Brain microvascular endothelial cell (primary cell): ENCODE results near the gene PRSS38.

Experiments used
- DNase-seq: peaks from one replicate; pipeline ENCODE4 v3.0.0-alpha.2; 2020
- H3K27ac ChIP-seq: fragments of 250-450 bp; sonication (Bioruptor Pico); 2 replicates; pipeline ENCODE4 v1.5.1; 2020; ENCODE audit warnings: mild to moderate bottlenecking, moderate library complexity
- H3K27me3 ChIP-seq: fragments of 250-450 bp; sonication (Bioruptor Pico); replicated peaks from 2 replicates; pipeline ENCODE4 v1.5.1; 2020; ENCODE audit warnings: mild to moderate bottlenecking
- H3K36me3 ChIP-seq: fragments of 250-450 bp; sonication (Bioruptor Pico); replicated peaks from 2 replicates; pipeline ENCODE4 v1.5.1; 2020; ENCODE audit warnings: mild to moderate bottlenecking
- H3K4me3 ChIP-seq: 2 replicates; pipeline ENCODE4 v1.5.1; 2011; ENCODE audit warnings: low read depth, mild to moderate bottlenecking, control low read depth, low read length, moderate library complexity
- in situ Hi-C: cut with HindIII; loops from 2 replicates; pipeline ENCODE4 v1.10.0; 2017; ENCODE audit warnings: low sequenced_read_pairs, low pct_ligation_motif_present
- TF ChIP-seq, protein P1 (sequence below): IDR thresholded peaks from 2 replicates; pipeline ENCODE4 v1.5.1; 2011; ENCODE audit warnings: low read depth, mild to moderate bottlenecking, moderate library complexity, low read length, control low read depth, inconsistent platforms; ENCODE audit errors: missing control alignments

The PRSS38 gene

DNA sequence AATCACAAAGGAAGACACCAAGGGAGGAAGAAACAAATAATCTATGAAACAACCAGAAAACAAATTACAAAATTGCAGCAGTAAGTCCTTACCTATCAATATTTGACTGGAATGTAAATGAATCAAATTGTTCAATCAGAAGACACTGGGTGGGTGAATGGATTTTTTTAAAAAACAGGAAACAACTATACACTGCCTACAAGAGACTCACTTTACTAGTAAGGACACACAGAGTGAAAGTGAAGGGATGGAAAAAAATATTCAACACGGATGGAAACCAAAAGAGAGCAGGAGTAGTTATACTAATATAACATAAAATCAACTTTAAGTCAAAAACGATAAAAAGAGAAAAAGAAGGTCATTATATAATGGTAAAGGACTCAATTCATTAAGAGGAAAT lies 6.4 kb upstream of the PRSS38 start:
- H3K4me3 ChIP-seq, result no peak overlapping the region
- H3K36me3 ChIP-seq, result no peaks in the 10 kb centered on the region
- in situ Hi-C loops, result no loop called here
- no peak overlapping the region for H3K27ac ChIP-seq
- DNase-seq, result no peak
- TF ChIP-seq, protein P1, sequence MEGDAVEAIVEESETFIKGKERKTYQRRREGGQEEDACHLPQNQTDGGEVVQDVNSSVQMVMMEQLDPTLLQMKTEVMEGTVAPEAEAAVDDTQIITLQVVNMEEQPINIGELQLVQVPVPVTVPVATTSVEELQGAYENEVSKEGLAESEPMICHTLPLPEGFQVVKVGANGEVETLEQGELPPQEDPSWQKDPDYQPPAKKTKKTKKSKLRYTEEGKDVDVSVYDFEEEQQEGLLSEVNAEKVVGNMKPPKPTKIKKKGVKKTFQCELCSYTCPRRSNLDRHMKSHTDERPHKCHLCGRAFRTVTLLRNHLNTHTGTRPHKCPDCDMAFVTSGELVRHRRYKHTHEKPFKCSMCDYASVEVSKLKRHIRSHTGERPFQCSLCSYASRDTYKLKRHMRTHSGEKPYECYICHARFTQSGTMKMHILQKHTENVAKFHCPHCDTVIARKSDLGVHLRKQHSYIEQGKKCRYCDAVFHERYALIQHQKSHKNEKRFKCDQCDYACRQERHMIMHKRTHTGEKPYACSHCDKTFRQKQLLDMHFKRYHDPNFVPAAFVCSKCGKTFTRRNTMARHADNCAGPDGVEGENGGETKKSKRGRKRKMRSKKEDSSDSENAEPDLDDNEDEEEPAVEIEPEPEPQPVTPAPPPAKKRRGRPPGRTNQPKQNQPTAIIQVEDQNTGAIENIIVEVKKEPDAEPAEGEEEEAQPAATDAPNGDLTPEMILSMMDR, result no peak
- H3K27me3 ChIP-seq, result no peaks in the 10 kb centered on the region

- Histone ChIP-seq H3K4me3 (no peak overlapping the region), H3K27ac (no peak overlapping the region), H3K36me3 (no peaks in the 10 kb centered on the region), H3K27me3 (no peaks in the 10 kb centered on the region)
- DNase-seq, result no peak
- in situ Hi-C loops, result no loop called here
- TF ChIP-seq, protein P1, result no peak
These were observed 1.5 kb upstream of the PRSS38 start for GRCh38 chr1:227813962-227814361.

DNA sequence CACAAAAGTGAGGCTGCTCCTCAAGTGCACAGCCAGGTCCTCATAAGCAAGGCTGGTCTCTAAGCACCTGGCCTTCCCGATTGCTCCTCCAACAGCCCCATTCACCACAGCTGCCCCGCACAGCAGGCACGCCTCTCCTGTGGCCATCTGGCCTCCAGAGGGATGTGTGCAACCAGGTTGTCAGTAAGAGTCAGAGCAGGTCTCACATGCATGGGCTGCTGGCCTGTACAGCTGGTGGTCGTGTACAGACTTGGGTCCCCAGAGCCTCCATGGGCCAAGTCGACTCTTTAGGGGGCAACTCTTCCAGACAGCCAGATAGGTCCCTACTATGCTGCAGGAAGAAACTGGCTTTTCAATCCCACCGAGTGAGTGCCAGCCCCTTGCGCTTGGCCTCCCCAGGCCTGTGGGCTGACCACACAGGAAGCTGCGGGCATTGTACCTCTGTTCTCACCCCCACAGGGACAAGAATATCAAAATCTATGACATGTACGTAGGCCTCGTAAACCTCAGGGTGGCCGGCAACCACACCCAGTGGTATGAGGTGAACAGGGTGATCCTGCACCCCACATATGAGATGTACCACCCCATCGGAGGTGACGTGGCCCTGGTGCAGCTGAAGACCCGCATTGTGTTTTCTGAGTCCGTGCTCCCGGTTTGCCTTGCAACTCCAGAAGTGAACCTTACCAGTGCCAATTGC lies 1.4 kb downstream of the PRSS38 start:
- in situ Hi-C loops, result no loop called here
- H3K4me3 ChIP-seq, result no peak overlapping the region
- no peak overlapping the region for H3K27ac ChIP-seq
- no peaks in the 10 kb centered on the region for H3K36me3 ChIP-seq
- no peaks in the 10 kb centered on the region for H3K27me3 ChIP-seq
- TF ChIP-seq, protein P1, result no peak
- no peak for DNase-seq

- TF ChIP-seq, protein P1, result no peak
- H3K36me3 ChIP-seq, result no peaks in the 10 kb centered on the region
- in situ Hi-C loops, result no loop called here
- H3K27me3 ChIP-seq, result no peaks in the 10 kb centered on the region
- H3K27ac ChIP-seq, result no peak overlapping the region
- DNase-seq, result no peak
- H3K4me3 ChIP-seq, result no peak overlapping the region
These were observed 8.1 kb downstream of the PRSS38 start for GRCh38 chr1:227823537-227823936.

DNA sequence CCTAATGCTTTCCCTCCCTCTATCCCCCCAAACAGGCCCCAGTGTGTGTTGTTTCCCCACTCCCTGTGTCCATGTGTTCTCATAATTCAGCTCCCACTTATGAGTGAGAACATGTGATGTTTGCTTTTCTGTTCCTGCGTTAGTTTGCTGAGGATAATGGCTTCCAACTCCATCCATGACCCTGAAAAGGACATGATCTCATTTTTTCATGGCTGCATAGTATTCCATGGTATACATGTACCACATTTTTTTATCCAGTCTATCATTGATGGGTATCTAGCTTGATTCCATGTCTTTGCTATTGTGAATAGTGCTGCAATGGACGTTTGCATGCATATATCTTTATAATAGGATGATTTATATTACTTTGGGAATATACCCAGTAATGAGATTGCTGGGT lies 8.7 kb downstream of the PRSS38 start:
- Histone ChIP-seq H3K36me3 (no peaks in the 10 kb centered on the region), H3K27ac (no peak overlapping the region), H3K27me3 (no peaks in the 10 kb centered on the region), H3K4me3 (no peak overlapping the region)
- in situ Hi-C loops, result no loop called here
- TF ChIP-seq, protein P1, result no peak
- DNase-seq, result no peak

DNA sequence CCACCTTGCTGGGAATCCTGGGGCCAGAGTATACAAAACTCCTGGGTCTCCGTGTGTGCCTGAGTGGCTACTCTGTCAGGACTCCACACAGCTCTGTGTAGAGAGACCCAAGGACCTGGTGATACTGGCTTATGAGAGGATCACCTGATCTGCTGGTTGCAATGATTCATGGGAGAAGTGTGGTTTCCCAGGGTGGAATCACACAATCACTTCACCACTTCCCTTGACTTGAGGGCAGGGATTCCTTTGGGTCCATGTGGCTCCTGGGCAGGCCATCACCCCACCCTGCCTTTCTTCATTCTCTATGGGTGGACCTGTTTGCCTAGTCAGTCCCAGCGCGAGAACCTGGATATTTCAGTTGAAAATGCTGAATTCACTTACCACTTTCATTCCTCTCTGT lies 13.3 kb downstream of the PRSS38 start:
- in situ Hi-C loops, result no loop called here
- no peak overlapping the region for H3K27ac ChIP-seq
- no peaks in the 10 kb centered on the region for H3K36me3 ChIP-seq
- no peak overlapping the region for H3K4me3 ChIP-seq
- TF ChIP-seq, protein P1, result no peak
- no peak for DNase-seq
- no peaks in the 10 kb centered on the region for H3K27me3 ChIP-seq
